SU-DHL-6 (cell line): Measurements from ENCODE around the gene EPHA8.

ENCODE experiments used
- CTCF ChIP-seq: fragments of 200-600 bp; sonication (generic); IDR thresholded peaks from one replicate; pipeline ENCODE4 v1.5.1; 2017; ENCODE audit warnings: antibody characterized with exemption, mild to moderate bottlenecking, low read length, moderate library complexity; ENCODE audit not compliant: insufficient read depth, poor library complexity, severe bottlenecking
- EZH2phosphoT487 ChIP-seq: fragments of 200-600 bp; sonication (generic), shearing (Covaris generic); conservative IDR thresholded peaks from 2 replicates; pipeline ENCODE4 v1.6.1; 2018; ENCODE audit warnings: mild to moderate bottlenecking, antibody characterized with exemption, low read length, moderate library complexity, mixed read lengths

DNA sequence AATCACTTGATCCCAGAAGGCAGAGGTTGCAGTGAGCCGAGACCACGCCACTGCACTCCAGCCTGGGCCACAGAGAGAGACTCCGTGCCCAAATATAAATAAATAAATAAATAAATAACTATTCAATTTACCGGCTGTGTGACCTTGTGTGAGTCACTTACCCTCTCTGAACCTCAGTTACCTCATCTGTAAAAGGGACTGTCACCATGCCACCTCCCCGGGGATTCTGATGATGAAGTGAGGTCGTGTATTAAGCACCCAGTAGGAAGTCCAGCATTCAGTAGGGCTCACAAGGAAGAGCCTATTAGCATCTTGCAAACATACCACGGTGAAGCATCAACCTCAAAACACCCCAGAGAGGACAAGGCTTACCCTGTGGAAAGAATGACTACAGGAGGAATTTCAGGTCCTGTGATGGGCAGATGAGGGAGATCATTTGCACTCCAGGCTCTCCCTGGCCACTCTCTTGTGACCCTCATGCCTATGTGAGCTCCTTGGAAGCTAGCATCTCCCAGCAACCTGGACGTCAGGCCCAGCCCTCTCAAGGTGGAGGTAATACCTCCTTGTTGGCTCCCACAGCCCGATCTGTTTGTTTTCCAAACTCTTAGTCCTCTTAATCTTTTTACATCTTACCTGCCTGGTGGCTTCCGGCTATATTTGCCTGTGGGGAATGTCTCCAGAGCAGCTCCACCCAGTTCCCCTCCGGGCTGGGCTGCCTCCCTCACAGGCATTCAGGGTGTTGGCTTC, 65.6 kb downstream of the EPHA8 start:
- TF ChIP-seq EZH2phosphoT487 (no peak), CTCF (no peak)
